Progenitor cell of endocrine pancreas (in vitro differentiated cells): ENCODE data around the gene CBLB. TPM values are rescaled to one million over a fixed set of nuclear protein-coding genes. Genes with fewer than 3 reads are reported as not detected.

ENCODE experiments used
- DNase-seq: peaks from one replicate; pipeline ENCODE4 v3.0.0; 2021; ENCODE audit warnings: low spot score; ENCODE audit not compliant: unreplicated experiment
- H3K27ac Mint-ChIP-seq: 2 replicates; pipeline ENCODE4 v1.8.0; 2021; ENCODE audit warnings: mild to moderate bottlenecking, moderate library complexity, mixed read lengths
- H3K27me3 Mint-ChIP-seq: 2 replicates; pipeline ENCODE4 v1.8.0; 2021; ENCODE audit warnings: mixed read lengths
- H3K36me3 Mint-ChIP-seq: 2 replicates; pipeline ENCODE4 v1.8.0; 2022; ENCODE audit warnings: mixed read lengths; ENCODE audit not compliant: insufficient read depth
- H3K4me1 Mint-ChIP-seq: 2 replicates; pipeline ENCODE4 v1.8.0; 2021; ENCODE audit warnings: low read depth, mixed read lengths
- H3K4me3 Mint-ChIP-seq: 2 replicates; pipeline ENCODE4 v1.8.0; 2021; ENCODE audit warnings: low read depth, mild to moderate bottlenecking, moderate library complexity, mixed read lengths
- H3K9me3 Mint-ChIP-seq: 2 replicates; pipeline ENCODE4 v1.8.0; 2021; ENCODE audit warnings: low read depth, mixed read lengths
- total RNA-seq: library from RNA; stranded (reverse); gene quantifications from 2 replicates; pipeline ENCODE4 v1.2.1, GENCODE V29; 2021
- TF ChIP-seq, protein P1 (sequence below): fragments of 200-600 bp; sonication (generic); IDR thresholded peaks from one replicate; pipeline ENCODE4 v1.5.0; 2021; ENCODE audit warnings: antibody characterized with exemption, mild to moderate bottlenecking; ENCODE audit not compliant: unreplicated experiment

Gene CBLB
- total RNA-seq, 1 donor from 2014 or later = 64.1 TPM

DNA sequence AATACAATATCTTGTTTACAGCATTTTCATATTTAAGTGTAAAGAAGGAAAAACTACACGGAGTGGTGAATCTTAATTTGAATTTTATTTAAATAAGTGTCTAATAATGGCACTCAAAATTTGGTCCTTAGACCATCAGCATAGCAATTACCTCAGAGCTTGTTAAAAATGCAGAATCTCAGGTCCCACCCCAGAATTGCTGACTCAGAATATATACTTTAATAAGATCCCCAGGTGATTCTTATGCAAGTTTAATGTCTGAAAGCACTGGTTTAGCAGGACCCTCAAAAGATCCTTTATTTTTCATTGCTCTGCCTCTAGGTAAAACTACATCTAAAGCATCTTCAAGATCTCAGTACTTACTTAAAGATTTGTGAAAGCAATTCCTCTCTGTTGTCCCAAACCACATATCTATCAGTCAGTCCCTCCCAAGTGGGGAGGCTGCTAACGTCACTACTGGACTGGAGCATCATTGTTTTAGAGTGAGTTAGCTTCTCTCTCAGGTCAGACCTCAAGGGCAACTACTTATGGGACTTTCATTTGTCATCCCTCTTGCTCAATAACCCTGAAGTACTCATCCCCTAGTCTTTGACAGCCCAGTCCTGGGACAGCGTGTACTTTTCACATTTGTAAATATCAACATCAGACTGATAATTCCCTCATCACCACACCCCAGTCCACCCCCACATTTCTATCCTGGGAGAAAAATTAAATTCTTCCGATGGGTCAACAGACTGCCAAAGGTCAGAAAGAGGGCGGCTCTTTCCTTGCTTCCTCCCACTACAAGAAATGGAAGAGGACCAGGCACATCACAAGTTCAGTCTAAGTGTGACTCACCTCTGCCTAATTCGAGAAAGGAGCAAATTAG is 76.7 kb downstream of the CBLB start:
- Mint-ChIP-seq H3K9me3 (peaks cover 8% of the 10 kb centered on the region), H3K27ac (no peak overlapping the region), H3K4me3 (no peak overlapping the region), H3K36me3 (peaks cover 6% of the 10 kb centered on the region), H3K4me1 (peaks cover 18% of the 10 kb centered on the region), H3K27me3 (no peaks in the 10 kb centered on the region)
- no peak for DNase-seq
- TF ChIP-seq, protein P1, sequence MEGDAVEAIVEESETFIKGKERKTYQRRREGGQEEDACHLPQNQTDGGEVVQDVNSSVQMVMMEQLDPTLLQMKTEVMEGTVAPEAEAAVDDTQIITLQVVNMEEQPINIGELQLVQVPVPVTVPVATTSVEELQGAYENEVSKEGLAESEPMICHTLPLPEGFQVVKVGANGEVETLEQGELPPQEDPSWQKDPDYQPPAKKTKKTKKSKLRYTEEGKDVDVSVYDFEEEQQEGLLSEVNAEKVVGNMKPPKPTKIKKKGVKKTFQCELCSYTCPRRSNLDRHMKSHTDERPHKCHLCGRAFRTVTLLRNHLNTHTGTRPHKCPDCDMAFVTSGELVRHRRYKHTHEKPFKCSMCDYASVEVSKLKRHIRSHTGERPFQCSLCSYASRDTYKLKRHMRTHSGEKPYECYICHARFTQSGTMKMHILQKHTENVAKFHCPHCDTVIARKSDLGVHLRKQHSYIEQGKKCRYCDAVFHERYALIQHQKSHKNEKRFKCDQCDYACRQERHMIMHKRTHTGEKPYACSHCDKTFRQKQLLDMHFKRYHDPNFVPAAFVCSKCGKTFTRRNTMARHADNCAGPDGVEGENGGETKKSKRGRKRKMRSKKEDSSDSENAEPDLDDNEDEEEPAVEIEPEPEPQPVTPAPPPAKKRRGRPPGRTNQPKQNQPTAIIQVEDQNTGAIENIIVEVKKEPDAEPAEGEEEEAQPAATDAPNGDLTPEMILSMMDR = no peak

DNA sequence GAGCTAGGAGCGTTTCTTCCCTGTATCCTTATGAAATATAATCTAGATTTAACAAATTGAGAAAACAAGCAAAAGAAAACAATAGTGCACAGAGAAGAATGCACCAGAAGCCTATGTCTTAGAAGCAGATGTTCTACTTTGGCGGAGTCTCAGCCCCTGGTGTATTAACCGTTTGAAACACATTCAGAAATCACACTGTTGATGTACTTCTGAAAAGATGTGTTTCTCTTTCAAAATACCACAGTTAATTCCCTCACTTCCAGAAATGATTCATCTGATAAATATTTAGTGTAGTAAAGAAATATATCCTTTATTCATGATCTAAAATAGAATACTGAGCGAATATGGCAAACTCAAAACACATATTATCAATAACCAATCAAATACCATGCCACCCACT is 77.7 kb downstream of the CBLB start:
- Mint-ChIP-seq H3K27me3 (no peaks in the 10 kb centered on the region), H3K4me1 (peaks cover 20% of the 10 kb centered on the region), H3K27ac (no peak overlapping the region), H3K9me3 (peaks cover under 1% of the 10 kb centered on the region), H3K36me3 (peaks cover 1% of the 10 kb centered on the region), H3K4me3 (no peak overlapping the region)
- TF ChIP-seq, protein P1 = no peak
- DNase-seq = no peak

DNA sequence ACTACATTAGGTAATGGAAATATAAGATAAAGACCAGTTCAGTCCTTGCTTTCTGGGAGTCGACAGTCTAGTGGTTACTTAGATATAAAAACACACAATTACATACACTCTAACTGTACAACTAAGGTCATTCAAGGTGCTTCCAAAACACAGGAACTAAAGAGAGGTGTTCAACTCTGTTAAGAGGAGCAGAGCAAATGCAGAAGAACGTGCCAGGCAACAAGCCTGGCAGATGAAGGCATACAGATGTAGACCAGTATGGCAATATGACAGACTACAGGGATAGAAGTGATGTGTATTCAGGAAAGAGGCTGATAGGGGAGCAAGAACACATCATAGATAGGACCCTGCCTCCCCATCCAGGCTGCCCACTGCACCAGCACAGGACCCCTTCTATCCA is 78.3 kb downstream of the CBLB start:
- Mint-ChIP-seq H3K27ac (no peak overlapping the region), H3K36me3 (no peaks in the 10 kb centered on the region), H3K9me3 (no peaks in the 10 kb centered on the region), H3K4me3 (no peak overlapping the region), H3K4me1 (peaks cover 23% of the 10 kb centered on the region), H3K27me3 (no peaks in the 10 kb centered on the region)
- TF ChIP-seq, protein P1 = no peak
- no peak for DNase-seq

DNA sequence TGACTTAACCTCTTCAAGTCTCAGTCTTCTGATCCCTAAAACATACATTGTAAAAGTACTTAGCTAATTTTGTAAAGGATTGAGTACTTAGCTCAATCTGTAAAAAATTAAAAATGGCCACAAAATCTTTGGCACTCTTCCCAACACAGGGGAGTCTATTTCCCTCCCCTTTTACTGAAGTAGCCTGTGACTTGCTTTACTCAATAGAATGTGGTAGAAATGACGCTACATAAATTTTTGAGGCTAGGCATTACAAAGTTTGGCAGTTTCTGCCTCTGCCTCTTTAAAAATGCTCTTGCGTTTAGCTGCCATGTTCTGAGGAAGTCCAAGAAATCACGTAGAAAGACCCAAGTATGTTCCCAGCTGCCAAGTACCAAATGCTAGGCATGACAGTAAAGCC is 80.2 kb downstream of the CBLB start:
- no peaks in the 10 kb centered on the region for H3K9me3 Mint-ChIP-seq
- H3K27me3 Mint-ChIP-seq = no peaks in the 10 kb centered on the region
- peaks cover 24% of the 10 kb centered on the region for H3K4me1 Mint-ChIP-seq
- H3K27ac Mint-ChIP-seq = no peak overlapping the region
- TF ChIP-seq, protein P1 = no peak
- DNase-seq = no peak
- no peak overlapping the region for H3K4me3 Mint-ChIP-seq
- H3K36me3 Mint-ChIP-seq = no peaks in the 10 kb centered on the region

DNA sequence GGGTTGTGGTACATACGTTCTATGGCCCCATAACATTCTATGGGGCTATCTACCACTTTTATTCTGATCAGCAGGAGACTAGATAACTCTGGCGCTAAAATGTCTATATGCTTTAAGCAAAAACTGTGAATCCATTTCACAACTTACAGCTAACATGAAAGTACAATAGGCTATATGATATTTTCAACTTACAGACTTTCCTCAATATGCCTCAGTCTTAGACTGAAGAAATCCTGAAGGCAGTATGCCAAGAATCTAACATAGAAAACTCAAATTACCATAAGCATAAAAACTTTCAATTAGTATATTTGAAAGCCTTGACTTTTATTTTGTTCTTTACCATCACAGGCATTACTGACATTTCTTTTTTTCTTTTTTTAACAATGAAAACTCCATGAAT is 81.4 kb downstream of the CBLB start:
- DNase-seq = no peak
- Mint-ChIP-seq H3K4me3 (no peak overlapping the region), H3K27me3 (no peaks in the 10 kb centered on the region), H3K27ac (no peak overlapping the region), H3K4me1 (peaks cover 16% of the 10 kb centered on the region), H3K9me3 (no peaks in the 10 kb centered on the region), H3K36me3 (no peaks in the 10 kb centered on the region)
- TF ChIP-seq, protein P1 = no peak
